HG03108 (cell line): ENCODE data around the gene SERPINB1.
"Not testable (repeated sequence)": the region's sequence is repeated elsewhere in the genome, so short reads cannot be mapped to it uniquely, and the experiment has no call there.

Experiments used
- ATAC-seq: cut with Tn5 transposase; IDR thresholded peaks from one replicate; pipeline ENCODE4 v1.9.1; 2021; ENCODE audit warnings: moderate library complexity; ENCODE audit not compliant: unreplicated experiment

Gene SERPINB1

GRCh38 chr6:2819115-2819514 lies 22.5 kb downstream of the SERPINB1 start:
- ATAC-seq, result no peak

- no peak for ATAC-seq
These were observed 23.1 kb downstream of the SERPINB1 start for GRCh38 chr6:2818593-2818992.

- no peak for ATAC-seq
These were observed 23.7 kb downstream of the SERPINB1 start for GRCh38 chr6:2817903-2818443.

GRCh38 chr6:2816158-2816557 lies 25.5 kb downstream of the SERPINB1 start:
- no peak for ATAC-seq

- no peak for ATAC-seq
These were observed 29.0 kb downstream of the SERPINB1 start for GRCh38 chr6:2812695-2813094.

GRCh38 chr6:2810092-2810671 lies 31.5 kb downstream of the SERPINB1 start:
- ATAC-seq, result no peak

GRCh38 chr6:2809015-2809414 lies 32.6 kb downstream of the SERPINB1 start:
- no peak for ATAC-seq

- no peak for ATAC-seq
These were observed 34.1 kb downstream of the SERPINB1 start for GRCh38 chr6:2807342-2808090.

- no peak for ATAC-seq
These were observed 35.0 kb downstream of the SERPINB1 start for GRCh38 chr6:2806644-2807043.

- ATAC-seq, result no peak
These were observed 36.6 kb downstream of the SERPINB1 start for GRCh38 chr6:2805031-2805430.

GRCh38 chr6:2804516-2804915 lies 37.1 kb downstream of the SERPINB1 start:
- no peak for ATAC-seq

GRCh38 chr6:2803731-2804429 lies 37.8 kb downstream of the SERPINB1 start:
- no peak for ATAC-seq

GRCh38 chr6:2802521-2803060 lies 39.1 kb downstream of the SERPINB1 start:
- no peak for ATAC-seq

GRCh38 chr6:2801687-2802086 lies 40.0 kb downstream of the SERPINB1 start:
- not testable (repeated sequence) for ATAC-seq

GRCh38 chr6:2800552-2801316 lies 40.9 kb downstream of the SERPINB1 start:
- no peak for ATAC-seq

- no peak for ATAC-seq
These were observed 41.6 kb downstream of the SERPINB1 start for GRCh38 chr6:2799936-2800527.

GRCh38 chr6:2798586-2799134 lies 43.0 kb downstream of the SERPINB1 start:
- ATAC-seq, result no peak

- no peak for ATAC-seq
These were observed 44.1 kb downstream of the SERPINB1 start for GRCh38 chr6:2797564-2798031.

GRCh38 chr6:2796861-2797260 lies 44.8 kb downstream of the SERPINB1 start:
- ATAC-seq, result no peak

- no peak for ATAC-seq
These were observed 45.7 kb downstream of the SERPINB1 start for GRCh38 chr6:2795956-2796355.
